Measurements from ENCODE around the gene GPR179.

The GPR179 gene

GRCh38 chr17:38343608-38344419 is at the start of gene GPR179:
GPR179 (minus strand) TSS chr17:38343956; CDS start chr17:38343789, 167 bp downstream.
- no peak for DNase-seq

- no peak for DNase-seq
Measured at GRCh38 chr17:38379448-38379847, 35.7 kb upstream of the GPR179 start.

GRCh38 chr17:38369124-38369886 is 25.5 kb upstream of the GPR179 start:
- DNase-seq, result no peak

- no peak for DNase-seq
Measured at GRCh38 chr17:38364741-38365140, 21.0 kb upstream of the GPR179 start.

GRCh38 chr17:38363016-38363415 is 19.3 kb upstream of the GPR179 start:
- no peak for DNase-seq

- DNase-seq, result no peak
Measured at GRCh38 chr17:38361694-38362465, 18.1 kb upstream of the GPR179 start.

GRCh38 chr17:38358586-38359513 is 15.1 kb upstream of the GPR179 start:
- no peak for DNase-seq

GRCh38 chr17:38357486-38358123 is 13.8 kb upstream of the GPR179 start:
- DNase-seq, result no peak

GRCh38 chr17:38355251-38355650 is 11.5 kb upstream of the GPR179 start:
- DNase-seq, result no peak

GRCh38 chr17:38354466-38354865 is 10.7 kb upstream of the GPR179 start:
- DNase-seq, result no peak

GRCh38 chr17:38353668-38354067 is 9.9 kb upstream of the GPR179 start:
- no peak for DNase-seq

GRCh38 chr17:38353086-38353604 is 9.4 kb upstream of the GPR179 start:
- DNase-seq, result no peak

- no peak for DNase-seq
Measured at GRCh38 chr17:38352245-38353085, 8.7 kb upstream of the GPR179 start.

GRCh38 chr17:38351412-38352222 is 7.9 kb upstream of the GPR179 start, which contains the start of gene SOCS7:
SOCS7 (plus strand) TSS chr17:38351844; CDS start chr17:38352053, 209 bp downstream.
- DNase-seq, result peak; percentile 85

GRCh38 chr17:38350035-38350434 is 6.3 kb upstream of the GPR179 start:
- DNase-seq, result no peak

GRCh38 chr17:38349097-38349730 is 5.5 kb upstream of the GPR179 start:
- peak; percentile 64 for DNase-seq

GRCh38 chr17:38345743-38346142 is 2.0 kb upstream of the GPR179 start:
- DNase-seq, result no peak

- DNase-seq, result no peak
Measured at GRCh38 chr17:38344420-38344745, 627 bp upstream of the GPR179 start.
